ENCODE results near the gene VOPP1. TPM values are rescaled to one million over a fixed set of nuclear protein-coding genes. Genes with fewer than 3 reads are reported as not detected.
A peak's percentile ranks its signal among the peaks of the same experiment; 100 is the strongest.

The VOPP1 gene
- total RNA-seq, 2 donors from 2014 or later: 114 to 120 TPM

- H3K4me3 Mint-ChIP-seq: no peak overlapping the region
- ATAC-seq (no peak), DNase-seq (no peak)
- no peaks in the 10 kb centered on the region for H3K9me3 ChIP-seq (ENCODE audit: control insufficient read depth, low read length, poor library complexity, severe bottlenecking)
- no peaks in the 10 kb centered on the region for H3K27me3 Mint-ChIP-seq
- peaks cover 7% of the 10 kb centered on the region for H3K4me1 Mint-ChIP-seq
- peaks cover 9% of the 10 kb centered on the region for H3K36me3 Mint-ChIP-seq (ENCODE audit: low read depth)
- H3K27ac Mint-ChIP-seq: peak overlapping the region; percentile 59
Measured at GRCh38 chr7:55427342-55427741, 145.0 kb downstream of the VOPP1 start.

DNA sequence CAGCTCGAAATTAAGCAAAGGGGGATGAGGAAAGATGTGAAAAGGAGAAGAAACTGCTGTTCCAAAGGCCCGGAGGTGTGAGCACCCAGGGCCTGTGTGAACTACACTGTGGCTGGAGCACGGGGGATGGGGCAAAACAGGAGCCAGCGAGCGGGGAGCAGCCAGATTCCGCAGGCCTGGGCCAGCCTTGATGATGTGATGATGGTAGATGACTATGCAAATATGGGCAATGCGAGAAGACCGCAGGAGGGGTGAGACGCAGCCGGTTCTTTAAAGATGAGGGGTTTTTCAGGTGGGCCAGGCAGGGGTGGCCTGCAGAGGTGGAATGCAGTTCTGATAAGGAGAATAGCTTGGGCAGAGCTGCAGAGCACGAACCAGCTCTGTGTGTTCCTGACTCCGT is 145.6 kb downstream of the VOPP1 start:
- DNase-seq (no peak), ATAC-seq (no peak)
- Mint-ChIP-seq H3K4me1 (peaks cover 7% of the 10 kb centered on the region), H3K4me3 (no peak overlapping the region), H3K36me3 (ENCODE audit: low read depth) (peaks cover 9% of the 10 kb centered on the region), H3K27ac (peak overlapping the region; percentile 59), H3K27me3 (no peaks in the 10 kb centered on the region)
- no peaks in the 10 kb centered on the region for H3K9me3 ChIP-seq (ENCODE audit: control insufficient read depth, low read length, poor library complexity, severe bottlenecking)

- Mint-ChIP-seq H3K4me1 (peaks cover 7% of the 10 kb centered on the region), H3K27ac (no peak overlapping the region), H3K27me3 (no peaks in the 10 kb centered on the region), H3K36me3 (ENCODE audit: low read depth) (peaks cover 9% of the 10 kb centered on the region), H3K4me3 (no peak overlapping the region)
- ATAC-seq (no peak), DNase-seq (no peak)
- no peaks in the 10 kb centered on the region for H3K9me3 ChIP-seq (ENCODE audit: control insufficient read depth, low read length, poor library complexity, severe bottlenecking)
Measured at GRCh38 chr7:55425141-55425752, 147.1 kb downstream of the VOPP1 start.

- Mint-ChIP-seq H3K27me3 (no peaks in the 10 kb centered on the region), H3K36me3 (ENCODE audit: low read depth) (peaks cover 11% of the 10 kb centered on the region), H3K27ac (no peak overlapping the region), H3K4me1 (peaks cover 7% of the 10 kb centered on the region), H3K4me3 (no peak overlapping the region)
- H3K9me3 ChIP-seq (ENCODE audit: control insufficient read depth, low read length, poor library complexity, severe bottlenecking): no peaks in the 10 kb centered on the region
- ATAC-seq: no peak
- DNase-seq: no peak
Measured at GRCh38 chr7:55423891-55424290, 148.4 kb downstream of the VOPP1 start.

- Mint-ChIP-seq H3K4me3 (no peak overlapping the region), H3K36me3 (ENCODE audit: low read depth) (peaks cover 11% of the 10 kb centered on the region), H3K4me1 (peaks cover 7% of the 10 kb centered on the region), H3K27ac (no peak overlapping the region), H3K27me3 (no peaks in the 10 kb centered on the region)
- no peak for ATAC-seq
- no peaks in the 10 kb centered on the region for H3K9me3 ChIP-seq (ENCODE audit: control insufficient read depth, low read length, poor library complexity, severe bottlenecking)
- no peak for DNase-seq
Measured at GRCh38 chr7:55423277-55423711, 149.0 kb downstream of the VOPP1 start.

Other genes starting within 250 kb of the VOPP1 start
- 10 to 100 TPM in 1 of 2 donors, 1 to 10 TPM in 1; 6.6 to 11.0 TPM for gene LANCL2, start 207.2 kb downstream of the VOPP1 start, total RNA-seq